HG03045 (cell line): ENCODE results near the gene OR2W3.

Experiments
- ATAC-seq: cut with Tn5 transposase; IDR thresholded peaks from one replicate; pipeline ENCODE4 v1.9.1; 2021; ENCODE audit warnings: mild to moderate bottlenecking, moderate library complexity; ENCODE audit not compliant: unreplicated experiment

The OR2W3 gene

DNA sequence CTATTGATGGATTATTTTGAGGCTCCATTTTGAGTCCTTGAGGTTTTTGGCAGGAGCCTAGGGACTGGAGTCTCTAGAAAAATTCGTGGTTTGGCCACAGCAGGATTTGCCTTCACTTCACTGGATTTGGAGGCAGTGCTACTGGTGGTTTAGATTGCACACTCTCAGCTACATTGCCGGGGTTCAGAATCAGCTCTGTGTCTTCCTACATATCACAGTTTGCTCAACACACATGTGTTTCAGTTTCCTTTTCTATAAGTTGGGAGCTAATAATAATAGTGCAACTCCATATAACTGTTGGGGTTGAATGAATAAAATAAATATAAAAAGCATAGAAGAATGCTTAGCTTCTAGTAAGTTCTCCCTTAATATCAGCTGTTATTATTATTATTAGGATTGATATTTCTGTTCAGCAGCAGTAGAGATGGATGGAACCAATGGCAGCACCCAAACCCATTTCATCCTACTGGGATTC, at the start of gene OR2W3:
Gene OR2W3 (plus strand): TSS at position 425 of the 475 bp plus-strand sequence. CDS start 0 bp downstream, at position 425.
- ATAC-seq = no peak

DNA sequence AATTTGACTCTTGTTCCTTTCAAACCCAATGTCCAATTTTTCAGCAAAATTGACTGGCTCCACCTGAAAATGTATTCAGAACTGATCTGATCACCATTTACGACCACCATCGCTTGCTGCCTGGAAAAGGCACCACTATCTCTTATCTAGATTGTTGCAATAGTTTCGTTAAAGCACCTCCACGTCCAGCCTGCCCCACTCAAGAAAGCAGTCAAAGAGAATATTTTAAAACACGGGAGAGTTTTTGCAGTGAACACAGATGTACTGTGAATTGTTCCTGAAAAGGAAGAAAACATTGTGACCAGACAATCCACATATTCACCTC, 49.7 kb upstream of the OR2W3 start:
- no peak for ATAC-seq

DNA sequence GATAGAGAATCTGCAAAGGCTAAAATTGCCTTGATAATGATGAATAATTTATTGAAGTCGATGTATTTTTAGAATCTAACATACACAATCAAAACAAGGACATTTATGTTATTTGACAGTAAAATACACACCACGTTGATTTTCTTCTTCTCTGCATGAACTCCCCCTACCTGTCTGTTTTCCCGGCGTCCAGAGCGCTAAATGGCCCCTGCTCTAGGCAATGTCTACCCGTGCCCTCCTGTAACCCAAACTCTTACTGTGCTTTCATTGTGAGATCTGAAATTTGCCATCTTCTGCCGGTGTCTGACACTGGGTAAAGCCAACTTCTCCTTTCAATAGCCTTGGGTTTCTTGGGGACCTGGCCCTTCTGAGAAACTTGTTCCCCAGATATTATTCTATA, 47.0 kb upstream of the OR2W3 start:
- ATAC-seq = no peak

DNA sequence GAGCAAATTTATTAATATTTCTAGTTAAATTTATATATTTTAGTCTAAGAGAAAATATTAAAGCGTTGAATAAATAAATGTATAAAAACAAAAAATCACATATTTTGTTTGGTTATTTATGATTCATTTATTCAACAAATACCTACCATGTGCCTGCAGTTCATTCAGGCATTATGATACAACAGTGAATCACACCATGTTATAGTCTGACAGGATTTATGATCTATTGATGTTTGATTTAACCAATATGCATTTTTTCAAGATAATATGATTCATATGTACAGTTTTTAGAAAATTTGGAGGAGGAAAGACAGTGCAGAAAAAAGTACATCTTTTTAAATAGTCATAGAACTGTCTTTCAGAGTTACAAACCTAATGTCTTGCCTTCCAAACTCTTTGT, 45.8 kb upstream of the OR2W3 start:
- ATAC-seq = no peak

DNA sequence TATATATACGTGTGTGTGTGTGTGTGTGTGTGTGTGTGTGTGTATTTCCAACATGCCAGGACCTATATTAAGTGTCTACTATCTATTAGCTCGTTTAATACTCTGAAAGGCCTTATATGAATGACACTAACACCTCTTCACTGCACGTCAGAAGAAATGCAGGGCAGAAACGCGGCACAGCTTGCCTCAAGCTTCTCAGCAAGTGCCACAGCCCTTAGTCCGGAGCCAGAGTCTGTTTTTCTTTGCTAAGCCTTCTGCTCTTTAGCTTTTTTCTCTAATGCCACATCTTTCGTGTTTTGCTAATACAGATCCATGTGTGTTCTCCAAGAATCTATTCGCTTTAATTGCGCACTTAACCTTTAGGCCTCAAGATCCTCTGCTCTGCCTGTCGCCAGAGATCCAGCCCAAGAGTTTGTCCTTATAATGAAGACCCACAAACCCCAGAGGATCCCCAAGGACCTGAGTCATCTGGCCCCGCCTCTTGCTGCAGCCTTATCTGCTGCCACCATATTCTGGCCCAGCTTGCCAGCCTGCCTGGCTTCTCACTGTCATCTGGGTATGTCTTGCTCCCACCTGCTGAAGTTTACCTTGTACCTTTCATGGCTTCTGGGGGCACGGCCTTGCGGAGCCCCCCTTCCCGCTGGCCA, 40.4 kb upstream of the OR2W3 start:
- no peak for ATAC-seq

DNA sequence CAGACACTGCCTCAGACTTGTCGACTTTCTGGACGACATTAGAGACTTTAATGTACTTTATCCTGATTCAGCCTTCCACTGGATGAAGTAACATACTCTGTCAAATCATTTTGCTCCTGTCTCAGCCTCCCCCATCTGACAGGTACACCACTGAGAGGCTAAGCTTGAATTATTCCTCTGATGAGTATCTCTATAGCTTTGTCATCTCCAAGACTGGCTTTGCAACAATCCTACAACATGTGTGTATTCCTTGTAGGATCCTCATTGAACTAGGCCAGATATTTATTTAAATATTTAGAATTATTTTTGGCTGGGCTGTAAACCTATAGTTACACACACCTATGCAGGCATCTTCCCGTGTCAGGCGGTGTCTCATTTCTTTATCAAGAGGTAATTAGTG, 39.5 kb upstream of the OR2W3 start:
- no peak for ATAC-seq

DNA sequence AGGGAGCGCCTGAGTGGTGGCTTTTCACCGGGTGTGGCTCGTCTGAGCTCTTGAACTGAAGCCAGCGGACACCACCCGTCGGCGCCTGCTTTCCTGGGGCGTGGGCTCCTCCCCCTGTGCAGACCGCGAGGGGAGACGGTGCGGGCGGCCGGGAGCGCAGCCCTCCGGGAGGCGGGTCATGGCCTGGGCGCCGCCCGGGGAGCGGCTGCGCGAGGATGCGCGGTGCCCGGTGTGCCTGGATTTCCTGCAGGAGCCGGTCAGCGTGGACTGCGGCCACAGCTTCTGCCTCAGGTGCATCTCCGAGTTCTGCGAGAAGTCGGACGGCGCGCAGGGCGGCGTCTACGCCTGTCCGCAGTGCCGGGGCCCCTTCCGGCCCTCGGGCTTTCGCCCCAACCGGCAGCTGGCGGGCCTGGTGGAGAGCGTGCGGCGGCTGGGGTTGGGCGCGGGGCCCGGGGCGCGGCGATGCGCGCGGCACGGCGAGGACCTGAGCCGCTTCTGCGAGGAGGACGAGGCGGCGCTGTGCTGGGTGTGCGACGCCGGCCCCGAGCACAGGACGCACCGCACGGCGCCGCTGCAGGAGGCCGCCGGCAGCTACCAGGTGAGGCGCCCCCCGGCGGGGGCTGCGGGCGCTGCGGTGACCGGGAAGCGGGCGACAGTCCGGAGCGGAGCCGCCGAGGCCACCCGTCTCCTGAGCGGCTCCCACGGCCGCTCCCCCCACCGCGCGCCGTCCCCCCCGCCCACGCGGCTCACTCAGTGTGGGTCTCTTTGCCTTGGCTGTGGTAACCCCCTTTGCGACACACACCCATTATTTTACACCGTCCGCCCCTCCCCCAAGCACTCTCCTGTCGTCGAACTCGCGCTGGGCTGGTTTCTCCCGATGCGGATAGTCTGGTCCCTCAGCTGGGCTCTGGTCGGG, 38.1 kb upstream of the OR2W3 start, which contains the start of gene TRIM58:
Gene TRIM58 (plus strand): TSS at position 119 of the 916 bp plus-strand sequence. CDS start 60 bp downstream, at position 179.
- ATAC-seq = no peak

DNA sequence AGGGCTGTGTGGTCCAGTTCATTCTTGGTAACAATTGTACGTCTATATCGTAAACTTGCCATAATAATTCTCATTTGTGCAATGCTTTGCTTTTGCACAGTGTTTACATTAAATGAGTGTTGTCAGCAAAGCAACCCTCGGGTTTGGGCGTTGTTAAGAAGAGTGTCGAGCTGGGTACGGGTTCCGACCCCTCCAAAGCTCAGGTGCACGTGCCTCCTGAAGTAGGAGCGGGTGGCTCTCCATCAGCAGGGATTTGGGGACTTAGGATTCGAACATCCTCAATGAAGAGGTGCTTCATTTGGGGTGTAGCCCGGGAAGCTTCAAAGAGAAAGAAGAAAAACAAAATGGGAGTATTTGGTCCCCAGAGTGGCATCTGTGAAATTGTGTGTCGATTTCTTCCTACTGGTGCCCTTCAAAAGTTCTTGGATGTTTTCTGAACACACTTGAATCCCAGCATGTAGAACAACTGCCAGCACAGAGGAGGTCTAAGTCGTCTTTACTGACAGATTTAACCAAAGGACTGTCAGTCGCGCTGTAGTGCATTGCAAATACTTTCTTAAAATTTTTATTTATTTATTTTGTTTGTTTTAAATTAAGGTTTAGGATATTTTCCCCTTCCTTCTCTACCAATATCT, 37.3 kb upstream of the OR2W3 start:
- no peak for ATAC-seq

DNA sequence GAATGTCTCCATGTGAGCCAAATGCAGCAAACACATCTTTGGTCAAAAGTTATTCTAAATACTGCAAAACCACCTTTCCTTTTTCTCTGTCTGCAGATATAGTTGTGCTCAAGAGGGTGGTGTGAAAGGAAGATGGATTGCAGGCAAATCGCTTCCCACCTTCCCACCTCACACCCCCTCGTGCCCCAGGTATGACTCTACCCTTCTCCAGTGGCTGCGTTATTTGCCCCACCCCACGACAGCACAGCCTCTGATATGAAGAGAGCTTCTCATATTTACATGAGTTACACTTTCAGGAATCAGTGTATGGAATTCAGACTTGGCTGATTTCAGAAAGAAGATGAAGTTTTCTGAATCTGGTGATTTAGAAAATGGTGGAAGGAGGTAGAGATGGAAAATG, 32.6 kb upstream of the OR2W3 start:
- no peak for ATAC-seq

DNA sequence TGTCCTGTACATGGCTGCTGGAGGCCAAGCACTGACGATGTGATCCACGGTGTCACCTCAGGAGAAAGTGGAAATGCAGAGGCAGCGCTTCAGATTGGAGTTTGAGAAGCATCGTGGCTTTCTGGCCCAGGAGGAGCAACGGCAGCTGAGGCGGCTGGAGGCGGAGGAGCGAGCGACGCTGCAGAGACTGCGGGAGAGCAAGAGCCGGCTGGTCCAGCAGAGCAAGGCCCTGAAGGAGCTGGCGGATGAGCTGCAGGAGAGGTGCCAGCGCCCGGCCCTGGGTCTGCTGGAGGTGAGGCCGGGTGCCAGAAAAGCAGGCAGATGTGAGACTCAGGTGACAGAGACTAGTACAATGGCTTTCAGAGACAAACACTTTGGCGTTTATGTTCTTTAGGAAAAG, 30.7 kb upstream of the OR2W3 start:
- no peak for ATAC-seq

DNA sequence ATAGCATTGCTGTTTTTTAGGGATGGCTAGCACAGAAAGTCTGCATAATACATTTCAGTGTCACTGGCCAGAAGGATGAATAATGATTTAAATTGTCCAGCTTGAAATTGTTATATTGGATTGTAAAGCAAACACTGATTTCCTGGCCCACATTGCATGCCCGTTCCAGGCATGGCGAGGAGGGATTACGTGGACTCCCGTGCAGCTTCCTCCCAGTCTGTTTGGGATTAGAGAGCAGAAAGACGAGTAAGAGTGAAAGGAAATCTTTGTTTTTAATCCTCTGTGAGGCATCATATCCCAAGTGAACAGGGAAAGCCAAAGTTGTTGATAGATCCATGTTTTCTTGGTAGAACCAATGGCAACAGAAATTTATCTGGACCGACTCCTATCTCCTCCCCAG, 30.0 kb upstream of the OR2W3 start:
- no peak for ATAC-seq

DNA sequence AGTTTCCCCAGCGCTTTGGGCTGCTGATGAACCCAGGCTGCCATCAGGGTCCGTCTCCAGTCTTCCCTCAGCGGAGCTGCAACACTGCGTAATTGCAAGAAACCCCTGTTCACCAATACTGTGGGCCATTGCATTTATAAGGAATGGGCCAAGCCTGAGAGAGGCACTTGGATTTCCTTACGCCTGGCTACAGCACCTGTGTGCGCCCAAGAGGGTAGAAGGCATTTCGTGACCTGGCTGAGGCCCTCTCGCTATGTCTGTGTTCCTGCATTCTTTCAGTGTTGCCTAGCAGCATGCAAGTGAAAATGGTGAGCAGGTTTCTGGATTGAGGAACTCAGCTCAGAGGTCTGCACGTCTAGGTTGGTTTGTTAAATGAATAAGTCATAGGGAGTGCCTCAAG, 12.0 kb upstream of the OR2W3 start:
- no peak for ATAC-seq

DNA sequence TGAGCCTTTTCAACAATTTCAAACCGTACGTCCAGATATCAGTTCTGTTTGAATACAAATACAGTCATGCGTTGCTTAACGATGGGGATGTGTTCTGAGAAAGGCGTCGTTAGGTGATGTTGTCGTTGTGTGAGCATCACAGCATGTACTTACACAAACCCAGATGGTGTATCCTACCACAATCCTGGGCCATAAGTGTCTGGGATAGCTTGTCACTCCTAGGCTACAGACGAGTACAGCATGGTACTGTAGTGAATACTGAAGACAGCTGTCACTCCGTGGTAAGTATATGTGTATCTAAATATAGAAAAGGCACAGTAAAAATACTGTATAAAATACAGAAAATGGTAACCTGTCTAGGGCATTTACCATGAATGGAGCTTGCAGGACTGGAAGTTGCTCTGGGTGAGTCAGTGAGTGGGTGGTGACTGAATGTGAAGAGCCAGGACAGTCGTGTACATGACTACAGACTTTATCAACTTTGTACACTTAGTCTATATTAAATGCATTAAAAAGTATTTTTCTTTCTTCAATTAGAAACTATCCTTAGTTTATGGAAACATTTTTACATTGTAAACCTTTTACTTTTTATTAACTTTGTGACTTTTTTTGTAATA, 10.5 kb upstream of the OR2W3 start:
- no peak for ATAC-seq

DNA sequence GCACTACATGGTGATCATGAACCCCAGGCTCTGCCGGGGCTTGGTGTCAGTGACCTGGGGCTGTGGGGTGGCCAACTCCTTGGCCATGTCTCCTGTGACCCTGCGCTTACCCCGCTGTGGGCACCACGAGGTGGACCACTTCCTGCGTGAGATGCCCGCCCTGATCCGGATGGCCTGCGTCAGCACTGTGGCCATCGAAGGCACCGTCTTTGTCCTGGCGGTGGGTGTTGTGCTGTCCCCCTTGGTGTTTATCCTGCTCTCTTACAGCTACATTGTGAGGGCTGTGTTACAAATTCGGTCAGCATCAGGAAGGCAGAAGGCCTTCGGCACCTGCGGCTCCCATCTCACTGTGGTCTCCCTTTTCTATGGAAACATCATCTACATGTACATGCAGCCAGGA, 589 bp downstream of the OR2W3 start:
- ATAC-seq = no peak

DNA sequence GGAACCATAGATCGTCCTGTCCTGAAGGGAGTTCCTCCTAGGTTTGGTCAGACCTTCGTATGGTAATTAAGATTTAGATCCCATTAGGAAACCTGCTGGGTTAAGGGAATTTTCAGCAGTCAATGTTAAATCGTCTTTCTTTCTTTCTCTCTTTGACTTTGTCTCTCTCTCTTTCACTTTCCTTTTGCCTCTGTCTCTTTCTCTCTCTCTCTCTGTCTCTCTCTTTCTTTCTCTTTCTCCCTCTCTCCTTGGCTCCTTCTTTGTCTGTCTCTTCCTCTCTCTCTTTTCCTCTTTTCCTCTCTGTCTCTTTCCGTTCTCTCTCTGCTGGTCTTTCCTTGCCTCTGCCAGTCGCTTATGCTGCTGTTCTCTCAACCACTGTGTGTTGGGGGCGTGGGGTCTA, 8.7 kb downstream of the OR2W3 start:
- ATAC-seq = no peak

DNA sequence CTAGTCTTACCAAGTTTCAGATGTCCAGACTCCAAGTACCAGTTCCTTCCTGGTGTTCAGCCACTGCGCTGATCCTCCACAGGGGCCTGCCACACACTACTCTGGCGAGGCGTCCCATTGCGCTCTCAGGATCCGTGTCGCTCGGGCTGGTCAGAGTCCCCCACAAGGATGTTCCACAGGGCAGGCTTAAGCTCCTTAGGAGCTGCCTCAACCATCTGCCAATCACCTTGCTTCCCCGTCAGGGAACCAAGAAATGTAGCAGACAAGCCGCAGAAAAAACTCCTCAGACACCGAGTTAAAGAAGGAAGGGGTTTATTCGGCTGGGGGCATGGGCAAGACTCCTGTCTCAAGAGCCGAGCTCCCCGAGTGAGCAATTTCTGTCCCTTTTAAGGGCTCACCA, 9.8 kb downstream of the OR2W3 start:
- no peak for ATAC-seq

DNA sequence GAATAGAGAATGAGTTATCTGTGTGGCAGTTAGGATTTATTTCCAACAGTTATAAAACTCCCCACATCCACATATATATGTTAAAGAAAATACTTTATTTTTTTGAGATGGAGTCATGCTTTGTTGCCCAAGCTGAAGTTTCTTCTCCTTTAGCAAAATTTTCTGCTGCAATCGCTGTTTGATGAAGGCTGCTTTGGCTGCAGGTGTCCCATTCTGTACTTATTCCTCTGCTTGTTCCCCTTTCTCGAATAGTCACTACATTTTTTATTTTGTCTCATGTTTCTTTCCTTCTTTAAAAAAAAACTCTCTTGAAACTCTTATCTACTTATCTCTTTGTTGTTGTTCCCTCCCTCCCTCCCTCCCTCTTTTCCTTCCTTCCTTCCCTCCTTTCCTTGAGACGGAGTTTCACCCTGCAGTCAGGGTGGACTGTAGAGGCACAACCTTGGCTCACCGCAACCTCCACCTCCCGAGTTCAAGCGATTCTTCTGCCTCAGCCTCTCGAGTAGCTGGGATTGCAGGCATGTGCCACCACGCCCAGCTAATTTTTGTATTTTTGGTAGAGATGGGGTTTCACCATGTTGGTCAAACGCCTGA, 10.6 kb downstream of the OR2W3 start:
- no peak for ATAC-seq

DNA sequence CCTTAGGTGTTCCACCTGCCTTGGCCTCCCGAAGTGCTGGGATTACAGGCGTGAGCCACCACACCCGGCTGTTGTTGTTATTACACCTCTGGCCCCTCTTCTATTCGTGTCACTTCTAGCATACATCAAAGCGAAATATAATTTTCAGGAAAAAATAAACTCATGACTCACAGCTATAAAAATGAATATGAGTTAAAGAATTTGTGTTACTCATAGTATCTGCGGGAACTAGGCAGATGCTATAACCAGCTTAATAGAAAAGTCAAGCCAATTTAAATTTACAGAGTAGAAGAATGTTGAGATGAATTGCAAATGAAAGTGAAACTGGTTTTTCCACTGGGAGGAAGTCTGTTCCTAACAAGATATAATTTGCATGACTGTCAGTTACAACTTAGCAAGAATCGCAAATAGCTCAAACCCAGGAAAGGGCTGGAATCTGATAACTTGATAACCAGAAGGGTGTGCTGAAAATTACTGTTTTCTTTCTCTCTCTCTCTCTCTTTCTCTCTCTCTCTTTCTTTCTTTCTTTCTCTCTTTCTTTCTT, 11.2 kb downstream of the OR2W3 start:
- no peak for ATAC-seq

DNA sequence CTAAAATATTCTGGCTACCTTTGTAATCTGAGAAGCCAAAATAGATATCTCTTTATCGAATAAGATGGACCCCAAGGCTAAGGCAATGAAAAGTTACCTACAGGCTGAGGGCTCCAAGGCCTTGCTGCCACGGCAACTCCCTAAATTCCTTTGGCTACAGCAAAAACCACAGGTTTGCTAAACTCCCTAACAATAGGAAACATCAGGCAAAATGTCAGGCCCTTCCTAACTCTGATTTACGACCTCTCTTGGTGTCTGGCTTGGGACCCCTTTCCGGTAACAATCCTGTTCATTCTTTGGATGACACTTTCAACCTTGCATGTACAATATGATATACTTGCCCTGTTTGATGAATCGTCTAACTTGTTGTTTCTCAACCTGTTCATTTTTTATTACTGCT, 13.4 kb downstream of the OR2W3 start:
- no peak for ATAC-seq

DNA sequence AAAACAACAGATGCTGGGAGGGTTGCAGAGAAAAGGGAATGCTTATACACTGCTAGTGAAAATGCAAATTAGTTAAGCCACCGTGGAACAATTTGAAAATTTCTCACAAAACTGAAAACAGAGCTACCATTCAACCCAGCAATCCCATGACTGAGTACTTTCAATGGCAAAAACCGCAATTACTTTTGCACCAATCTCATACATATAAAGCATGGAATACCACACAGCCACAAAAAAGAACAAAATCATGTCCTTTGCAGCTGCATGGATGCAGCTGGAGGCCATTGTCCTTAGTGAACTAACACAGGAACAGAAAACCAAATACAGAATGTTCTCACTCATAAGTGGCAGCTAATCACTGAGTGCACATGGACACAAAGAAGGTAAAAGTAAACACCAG, 18.4 kb downstream of the OR2W3 start:
- ATAC-seq = no peak
